Measurements from ENCODE around the gene OPALIN. TPM values are rescaled to one million over a fixed set of nuclear protein-coding genes. Genes with fewer than 3 reads are reported as not detected.

The OPALIN gene
- total and polyA plus RNA-seq, 5 donors = not detected

DNA sequence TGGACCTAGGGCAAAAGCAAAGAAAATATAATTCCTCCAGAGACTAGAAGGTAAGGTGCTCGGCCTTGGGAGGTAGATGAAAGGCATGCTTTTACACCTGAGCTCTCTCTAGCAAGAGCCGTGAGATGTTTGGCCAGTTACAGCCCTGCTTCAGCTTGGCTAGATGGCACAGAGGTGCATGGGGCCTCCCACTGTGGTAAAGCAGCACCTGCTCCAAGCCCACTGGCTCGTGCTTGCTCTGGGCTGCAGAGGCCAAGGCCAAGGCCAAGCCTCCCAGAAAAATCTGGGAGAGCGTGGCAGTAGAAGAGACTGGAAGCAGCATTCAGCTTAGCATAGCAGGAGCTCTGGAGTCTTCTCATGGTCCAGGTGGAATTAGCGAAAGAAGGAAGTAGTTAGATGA lies 31.0 kb upstream of the OPALIN start:
- ATAC-seq = no peak
- H3K27me3 ChIP-seq (ENCODE audit: control insufficient read depth, insufficient read depth) = no peaks in the 10 kb centered on the region
- H3K4me1 ChIP-seq (ENCODE audit: control insufficient read depth, insufficient read depth, low read length) = peaks cover 3% of the 10 kb centered on the region
- no peak overlapping the region for H3K27ac ChIP-seq (ENCODE audit: low read length)
- H3K9me3 ChIP-seq (ENCODE audit: control insufficient read depth, low read length) = no peaks in the 10 kb centered on the region
- intact Hi-C loops (cut with DNase I) = loop anchor here in 3 of 4 donors (5.0 to 10.0 kb wide), 3 partner anchors 123 to 435 kb away; partner anchors contain the start of gene TLL2 (in 2 of the 3)
- no peak for DNase-seq
- H3K4me3 ChIP-seq (ENCODE audit: low read length) = no peak overlapping the region
- WGBS = 73% methylated on average over 5 of the region's 5 CpGs

GRCh38 chr10:96387601-96388000 lies 28.8 kb upstream of the OPALIN start:
- H3K9me3 ChIP-seq (ENCODE audit: control insufficient read depth, low read length) = no peaks in the 10 kb centered on the region
- peaks cover 3% of the 10 kb centered on the region for H3K4me1 ChIP-seq (ENCODE audit: control insufficient read depth, insufficient read depth, low read length)
- DNase-seq = no peak
- WGBS = 77% methylated on average over 7 of the region's 7 CpGs
- H3K27me3 ChIP-seq (ENCODE audit: control insufficient read depth, insufficient read depth) = no peaks in the 10 kb centered on the region
- no peak overlapping the region for H3K4me3 ChIP-seq (ENCODE audit: low read length)
- no peak for ATAC-seq
- H3K27ac ChIP-seq (ENCODE audit: low read length) = no peak overlapping the region
- intact Hi-C loops (cut with DNase I) = loop anchor here in 1 of 4 donors (10.0 kb wide), 1 partner anchor 357 kb away; no protein-coding TSS in a partner anchor

DNA sequence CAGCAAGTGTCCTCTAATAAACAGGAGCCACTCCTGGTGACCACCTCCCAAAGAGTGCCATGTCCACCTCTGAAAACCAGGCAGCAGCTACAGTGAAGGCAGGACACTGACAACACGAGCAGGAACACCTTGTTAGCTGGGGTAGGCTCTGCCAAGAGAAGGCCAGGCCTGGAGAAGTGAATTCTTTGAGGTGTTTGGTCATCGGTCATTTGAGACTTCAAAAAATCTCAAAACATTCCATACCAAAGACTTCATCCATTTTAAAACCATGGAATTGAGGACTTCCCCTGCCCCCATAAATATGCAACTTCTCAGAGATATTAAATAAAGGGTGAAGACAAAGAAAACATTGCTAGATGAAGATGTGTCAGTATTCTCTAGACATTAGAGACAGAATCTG lies 28.4 kb upstream of the OPALIN start:
- Histone ChIP-seq H3K27me3 (ENCODE audit: control insufficient read depth, insufficient read depth) (no peaks in the 10 kb centered on the region), H3K9me3 (ENCODE audit: control insufficient read depth, low read length) (no peaks in the 10 kb centered on the region), H3K27ac (ENCODE audit: low read length) (no peak overlapping the region), H3K4me3 (ENCODE audit: low read length) (no peak overlapping the region), H3K4me1 (ENCODE audit: control insufficient read depth, insufficient read depth, low read length) (peaks cover 3% of the 10 kb centered on the region)
- WGBS = 66% methylated on average over 2 of the region's 2 CpGs
- DNase-seq (no peak), ATAC-seq (no peak)
- intact Hi-C loops (cut with DNase I) = loop anchor here in 1 of 4 donors (10.0 kb wide), 1 partner anchor 358 kb away; no protein-coding TSS in a partner anchor

DNA sequence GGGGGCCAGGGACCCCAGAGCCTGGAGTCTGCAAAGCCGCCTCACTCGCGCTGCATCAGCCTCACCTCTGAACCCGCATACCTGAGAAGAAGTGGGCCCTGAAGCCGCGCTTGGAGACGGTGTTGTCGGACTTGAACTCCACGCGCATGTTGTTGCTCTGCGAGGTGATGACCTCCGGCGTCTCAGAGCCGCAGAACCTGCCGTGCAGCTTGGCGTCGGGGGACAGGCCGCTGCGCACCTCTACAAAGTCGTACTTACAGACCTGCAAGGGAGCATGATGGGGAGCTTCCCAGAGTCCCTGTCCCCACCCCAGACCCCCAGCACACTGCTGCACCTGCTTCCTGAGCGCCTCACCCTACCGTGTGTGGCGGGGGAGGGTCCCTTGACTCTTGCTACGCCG lies 25.7 kb upstream of the OPALIN start:
- 71% methylated on average over 25 of the region's 25 CpGs for WGBS
- Histone ChIP-seq H3K27ac (ENCODE audit: low read length) (no peak overlapping the region), H3K4me3 (ENCODE audit: low read length) (no peak overlapping the region), H3K27me3 (ENCODE audit: control insufficient read depth, insufficient read depth) (no peaks in the 10 kb centered on the region), H3K4me1 (ENCODE audit: control insufficient read depth, insufficient read depth, low read length) (no peaks in the 10 kb centered on the region), H3K9me3 (ENCODE audit: control insufficient read depth, low read length) (no peaks in the 10 kb centered on the region)
- DNase-seq (no peak), ATAC-seq (no peak)
- intact Hi-C loops (cut with DNase I) = loop anchor here in 1 of 4 donors (10.0 kb wide), 1 partner anchor 360 kb away; no protein-coding TSS in a partner anchor

DNA sequence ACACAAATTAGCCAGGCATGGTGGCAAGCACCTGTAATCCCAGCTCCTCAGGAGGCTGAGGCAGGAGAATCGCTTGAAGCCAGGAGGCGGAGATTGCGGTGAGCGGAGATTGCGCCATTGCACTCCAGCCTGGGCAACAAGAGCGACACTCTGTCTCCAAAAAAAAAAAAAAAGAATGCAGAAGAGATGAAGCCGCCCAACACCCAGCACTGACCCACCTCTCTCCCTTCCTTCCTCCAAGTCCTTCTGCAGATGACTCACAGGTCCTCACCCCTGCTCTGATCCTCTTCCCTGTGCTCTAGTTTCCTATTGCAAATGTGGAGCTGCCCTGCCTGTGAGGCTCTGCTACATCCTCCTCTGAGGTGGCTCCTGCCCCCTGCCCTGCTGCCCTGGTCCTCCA lies 22.0 kb upstream of the OPALIN start:
- DNase-seq = peak in 2 of 3 donors; percentile 25 to 67
- H3K4me3 ChIP-seq (ENCODE audit: low read length) = no peak overlapping the region
- no peak overlapping the region for H3K27ac ChIP-seq (ENCODE audit: low read length)
- H3K4me1 ChIP-seq (ENCODE audit: control insufficient read depth, insufficient read depth, low read length) = no peaks in the 10 kb centered on the region
- H3K9me3 ChIP-seq (ENCODE audit: control insufficient read depth, low read length) = no peaks in the 10 kb centered on the region
- intact Hi-C loops (cut with DNase I) = loop anchor here in 1 of 4 donors (10.0 kb wide), 1 partner anchor 364 kb away; no protein-coding TSS in a partner anchor
- no peaks in the 10 kb centered on the region for H3K27me3 ChIP-seq (ENCODE audit: control insufficient read depth, insufficient read depth)
- 76% methylated on average over 7 of the region's 7 CpGs for WGBS
- ATAC-seq = peak; percentile 68 to 78

DNA sequence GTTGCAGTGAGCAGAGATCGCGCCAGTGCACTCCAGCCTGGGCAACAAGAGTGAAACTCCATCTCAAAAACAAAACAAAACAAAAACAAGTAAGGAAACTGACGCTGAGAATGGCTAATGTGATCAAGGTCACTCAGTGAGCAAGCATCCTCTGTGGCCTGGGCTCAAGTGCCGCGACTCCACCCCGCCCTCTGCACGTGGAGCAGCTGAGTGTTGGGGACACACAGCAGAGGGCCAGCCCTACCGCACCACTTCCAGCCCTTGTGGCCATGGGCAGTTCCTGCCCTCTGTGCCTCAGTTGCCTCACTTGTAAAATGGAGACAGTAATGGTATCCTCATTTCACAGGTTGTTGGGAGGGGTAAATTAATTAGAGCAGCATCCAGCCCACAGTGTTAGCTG lies 21.0 kb upstream of the OPALIN start:
- DNase-seq (no peak), ATAC-seq (no peak)
- Histone ChIP-seq H3K4me1 (ENCODE audit: control insufficient read depth, insufficient read depth, low read length) (no peaks in the 10 kb centered on the region), H3K27me3 (ENCODE audit: control insufficient read depth, insufficient read depth) (no peaks in the 10 kb centered on the region), H3K9me3 (ENCODE audit: control insufficient read depth, low read length) (no peaks in the 10 kb centered on the region), H3K4me3 (ENCODE audit: low read length) (no peak overlapping the region), H3K27ac (ENCODE audit: low read length) (no peak overlapping the region)
- 76% methylated on average over 8 of the region's 8 CpGs for WGBS
- intact Hi-C loops (cut with DNase I) = loop anchor here in 1 of 4 donors (10.0 kb wide), 1 partner anchor 365 kb away; no protein-coding TSS in a partner anchor

- Histone ChIP-seq H3K9me3 (ENCODE audit: control insufficient read depth, low read length) (no peaks in the 10 kb centered on the region), H3K27ac (ENCODE audit: low read length) (no peak overlapping the region)
- 86% methylated on average over 15 of the region's 15 CpGs for WGBS
Measured at GRCh38 chr10:96378741-96379140, 19.9 kb upstream of the OPALIN start.

DNA sequence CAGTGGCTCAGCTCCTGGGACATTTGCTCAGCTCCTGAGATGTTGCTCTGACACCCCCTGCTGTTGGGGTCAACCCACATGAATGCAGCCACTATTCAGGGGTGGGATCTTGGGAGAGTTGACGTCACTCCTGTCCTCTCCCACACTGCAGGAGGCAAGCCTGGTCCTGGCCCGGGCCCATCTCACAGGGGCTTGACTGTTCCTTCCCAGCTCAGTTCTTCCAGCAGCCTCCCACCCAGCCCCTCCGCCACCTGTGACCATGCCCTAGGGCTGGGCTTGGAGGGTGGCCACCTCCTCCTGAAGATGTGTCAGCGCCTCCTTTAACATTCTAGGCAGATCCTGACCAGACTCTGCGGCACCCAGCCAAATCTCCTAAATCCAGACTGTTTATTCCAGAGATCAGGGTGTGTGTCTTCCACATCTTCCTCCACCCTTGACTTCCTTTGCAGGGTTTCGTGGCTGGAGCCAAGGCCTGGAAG lies 19.1 kb upstream of the OPALIN start:
- H3K4me3 ChIP-seq (ENCODE audit: low read length) = no peak overlapping the region
- intact Hi-C loops (cut with DNase I) = no loop called here
- H3K27me3 ChIP-seq (ENCODE audit: control insufficient read depth, insufficient read depth) = no peaks in the 10 kb centered on the region
- ATAC-seq = peak; percentile 8 to 68
- peak; percentile 48 to 79 (median 64) for DNase-seq
- WGBS = 40% methylated on average over 6 of the region's 6 CpGs
- no peaks in the 10 kb centered on the region for H3K9me3 ChIP-seq (ENCODE audit: control insufficient read depth, low read length)
- H3K4me1 ChIP-seq (ENCODE audit: control insufficient read depth, insufficient read depth, low read length) = no peaks in the 10 kb centered on the region
- no peak overlapping the region for H3K27ac ChIP-seq (ENCODE audit: low read length)

More at GRCh38 chr10:96378741-96379140, 19.9 kb upstream of the OPALIN start:
- Histone ChIP-seq H3K27me3 (ENCODE audit: control insufficient read depth, insufficient read depth) (no peaks in the 10 kb centered on the region), H3K4me3 (ENCODE audit: low read length) (no peak overlapping the region), H3K4me1 (ENCODE audit: control insufficient read depth, insufficient read depth, low read length) (no peaks in the 10 kb centered on the region)
- intact Hi-C loops (cut with DNase I) = no loop called here
- ATAC-seq (no peak), DNase-seq (no peak)

DNA sequence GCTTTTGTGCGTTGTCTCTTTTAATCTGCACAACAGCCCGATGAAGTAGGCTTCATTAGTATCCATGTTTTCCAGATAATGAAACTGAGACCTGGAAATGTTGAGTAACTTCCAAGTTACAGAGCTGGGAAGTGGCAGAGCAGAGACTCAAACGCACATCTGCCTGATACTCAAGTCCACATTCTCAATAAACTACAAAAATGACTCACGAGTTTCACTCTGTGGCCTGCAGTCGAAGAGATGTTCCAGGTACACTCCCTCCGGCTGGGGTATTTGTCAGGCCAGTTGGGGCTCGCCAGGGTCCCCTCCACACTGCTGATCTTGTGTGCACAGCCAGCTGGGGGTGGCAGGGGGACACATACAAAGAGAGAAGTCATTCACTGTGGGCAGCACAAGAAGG lies 17.7 kb upstream of the OPALIN start:
- no peaks in the 10 kb centered on the region for H3K27me3 ChIP-seq (ENCODE audit: control insufficient read depth, insufficient read depth)
- no peak for ATAC-seq
- no peak overlapping the region for H3K4me3 ChIP-seq (ENCODE audit: low read length)
- no peaks in the 10 kb centered on the region for H3K9me3 ChIP-seq (ENCODE audit: control insufficient read depth, low read length)
- intact Hi-C loops (cut with DNase I) = no loop called here
- 76% methylated on average over 7 of the region's 7 CpGs for WGBS
- no peak for DNase-seq
- H3K27ac ChIP-seq (ENCODE audit: low read length) = no peak overlapping the region
- no peaks in the 10 kb centered on the region for H3K4me1 ChIP-seq (ENCODE audit: control insufficient read depth, insufficient read depth, low read length)

- H3K27ac ChIP-seq (ENCODE audit: low read length) = no peak overlapping the region
- H3K27me3 ChIP-seq (ENCODE audit: control insufficient read depth, insufficient read depth) = no peaks in the 10 kb centered on the region
- H3K9me3 ChIP-seq (ENCODE audit: control insufficient read depth, low read length) = no peaks in the 10 kb centered on the region
- intact Hi-C loops (cut with DNase I) = no loop called here
- no peaks in the 10 kb centered on the region for H3K4me1 ChIP-seq (ENCODE audit: control insufficient read depth, insufficient read depth, low read length)
- peak; percentile 87 to 94 (median 92) for DNase-seq
- WGBS = 5% methylated on average over 36 of the region's 36 CpGs
- peak; percentile 86 to 87 for ATAC-seq
- H3K4me3 ChIP-seq (ENCODE audit: low read length) = peak overlapping the region; percentile 26
Measured at GRCh38 chr10:96374985-96375830, 16.4 kb upstream of the OPALIN start.

DNA sequence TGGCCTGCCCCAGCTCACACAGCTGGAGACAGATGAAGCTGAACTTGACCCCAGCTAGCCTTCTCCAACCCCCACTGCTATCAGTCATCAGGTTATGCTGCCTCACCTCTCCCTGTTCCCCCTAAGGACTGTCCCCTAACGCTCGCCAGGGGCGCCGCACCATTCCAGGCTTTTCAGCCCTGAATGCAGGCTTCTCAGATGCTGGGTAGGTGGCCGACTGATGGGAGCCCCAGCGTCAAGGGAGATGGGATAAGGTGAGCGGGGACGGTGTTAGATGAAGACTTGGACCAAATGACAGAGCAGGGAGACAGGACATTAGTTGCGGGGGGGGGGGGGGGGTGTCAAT lies 15.8 kb upstream of the OPALIN start:
- Histone ChIP-seq H3K9me3 (ENCODE audit: control insufficient read depth, low read length) (no peaks in the 10 kb centered on the region), H3K27me3 (ENCODE audit: control insufficient read depth, insufficient read depth) (no peaks in the 10 kb centered on the region), H3K4me1 (ENCODE audit: control insufficient read depth, insufficient read depth, low read length) (no peaks in the 10 kb centered on the region), H3K4me3 (ENCODE audit: low read length) (no peak overlapping the region), H3K27ac (ENCODE audit: low read length) (no peak overlapping the region)
- DNase-seq (peak in 1 of 3 donors; percentile 50), ATAC-seq (peak in 1 of 2 donors; percentile 2)
- WGBS = 12% methylated on average over 9 of the region's 9 CpGs
- intact Hi-C loops (cut with DNase I) = no loop called here
